Subcutaneous preadipocyte (primary cell): Measurements from ENCODE around the gene HS3ST4. TPM values are rescaled to one million over a fixed set of nuclear protein-coding genes. Genes with fewer than 3 reads are reported as not detected.

ENCODE experiments used
- small RNA-seq: library from RNA; depleted of rRNA; stranded (forward); fragments of <200 nt; gene quantifications from one replicate; pipeline ENCODE3, GENCODE V24; 2012
- total RNA-seq: library from RNA; depleted of rRNA; stranded (reverse); fragments of >200 nt; gene quantifications from 2 replicates; pipeline ENCODE4 v1.2.3, GENCODE V29; 2012

HS3ST4 gene
- total RNA-seq = not detected in 2 replicates

GRCh38 chr16:25691519-25692091 lies at the start of gene HS3ST4:
Gene HS3ST4, plus strand, starts transcription at chr16:25691959.

Small RNA genes lying within 50 kb of the gene (small RNA-seq; reads per million reads assigned to genes)
- gene HMGN2P3 (not detected), gene MIR548W (0.27 reads per million, percentile 5 among the genes with 10 or more reads in this experiment), gene RNA5SP405 (not detected)
